Measurements from ENCODE around the gene SERPINB6. TPM values are rescaled to one million over a fixed set of nuclear protein-coding genes. Genes with fewer than 3 reads are reported as not detected.

SERPINB6 gene
- total and polyA plus RNA-seq, 9 of the 15 experiments (the other 6 are each of a cell fraction or from before 2014, with no cell fraction given) = 86.6 to 211 (median 143) TPM

DNA sequence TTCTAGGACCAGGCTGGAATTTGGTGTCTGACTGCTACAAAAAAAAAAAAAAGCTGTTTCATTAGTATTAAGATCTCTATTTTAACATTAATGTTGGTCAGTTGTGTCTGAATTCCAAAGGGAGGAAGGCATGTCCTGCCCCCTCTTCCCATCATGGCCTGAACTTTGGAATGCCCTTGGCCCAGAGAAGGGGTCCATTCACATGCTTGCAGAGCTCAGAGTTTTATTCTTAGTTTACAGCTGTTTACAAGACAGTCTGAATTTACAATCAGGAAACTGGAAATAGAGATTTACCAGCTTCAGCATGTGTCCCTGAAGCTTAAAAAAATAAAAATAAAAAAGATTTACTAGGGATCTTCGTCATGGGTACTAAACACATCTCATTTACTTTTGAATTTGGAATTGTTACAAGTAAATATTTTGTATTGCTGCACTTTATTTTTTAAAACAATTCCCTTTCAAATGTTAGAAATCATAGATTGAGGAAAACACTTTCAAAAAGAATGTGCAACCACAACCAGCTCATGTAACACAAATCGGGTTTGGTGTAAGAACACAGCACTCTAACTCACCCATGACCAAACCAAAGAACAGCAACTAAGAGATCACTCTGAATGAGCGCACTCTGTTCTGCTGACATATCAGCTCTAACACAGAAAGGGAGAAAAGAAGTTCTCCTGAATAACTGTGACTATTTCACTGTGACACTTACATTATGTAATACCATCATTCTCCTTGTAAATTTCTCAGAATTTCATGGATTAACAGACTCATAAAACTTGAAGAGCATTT lies 6.6 kb upstream of the SERPINB6 start (continued):
- TF ChIP-seq FOXM1 (IDR thresholded peaks at IDR 0.05; ENCODE audit: low read depth) (no peak), FOXM1 (CRISPR knock-in tag; IDR thresholded peaks at IDR 0.05; ENCODE audit: low read depth) (no peak), BRD9 (IDR thresholded peaks at IDR 0.05; ENCODE audit: low read depth, partially characterized antibody) (peak; percentile 14)
- TF ChIP-seq, protein P1, sequence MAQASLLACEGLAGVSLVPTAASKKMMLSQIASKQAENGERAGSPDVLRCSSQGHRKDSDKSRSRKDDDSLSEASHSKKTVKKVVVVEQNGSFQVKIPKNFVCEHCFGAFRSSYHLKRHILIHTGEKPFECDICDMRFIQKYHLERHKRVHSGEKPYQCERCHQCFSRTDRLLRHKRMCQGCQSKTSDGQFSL (CRISPR knock-in tag; IDR thresholded peaks at IDR 0.05) = no peak
- TF ChIP-seq, protein P1 (tag; IDR thresholded peaks at IDR 0.05) = no peak

DNA sequence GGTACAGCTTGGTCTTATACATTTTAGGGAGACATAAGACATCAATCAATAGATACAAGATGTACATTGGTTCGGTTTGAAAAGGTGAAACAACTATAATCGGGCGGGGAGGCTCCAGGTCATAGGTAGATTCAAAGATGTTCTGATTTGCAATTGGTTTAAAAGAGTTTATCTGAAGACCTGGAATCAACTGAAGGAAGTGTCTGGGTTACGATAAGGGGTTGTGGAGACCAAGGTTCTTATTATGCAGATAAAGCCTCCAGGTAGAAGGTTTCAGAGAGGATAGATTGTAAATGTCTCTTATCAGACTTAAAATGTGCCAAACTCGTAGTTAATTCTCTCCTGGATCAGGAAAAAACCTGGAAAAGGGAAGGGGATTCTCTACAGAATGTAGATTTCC lies 5.9 kb upstream of the SERPINB6 start:
- H3K9me3 ChIP-seq (replicated peaks; ENCODE audit: control insufficient read depth, insufficient read depth, low read depth, low read length) = no peaks in the 10 kb centered on the region
- H3K27ac ChIP-seq (ENCODE audit: extremely low read depth, low read depth, low read length) = no peak overlapping the region
- intact Hi-C loops (cut with micrococcal nuclease) = no loop called here
- DNase-seq (ENCODE audit: extremely low read depth in 1 of 4, low spot score in 3 of 4) (no peak), FAIRE-seq (no peak), ATAC-seq (no peak)
- in situ Hi-C loops (cut with MboI) = no loop called here
- WGBS (ENCODE audit: insufficient coverage, low coverage, missing lambda C conversion rate) = 16% methylated on average over 5 of the region's 5 CpGs
- H3K4me1 ChIP-seq (replicated peaks in 1 of 2; ENCODE audit: control insufficient read depth in 2 of 2, insufficient read depth in 2 of 2, low read length in 2 of 2) = peaks cover 11 to 65% of the 10 kb centered on the region in 2 experiments
- BruUV-seq (replicated peaks) = no TSS peak
- no peak overlapping the region for H3K4me3 ChIP-seq
- H3K4me2 ChIP-seq (ENCODE audit: insufficient read depth, low read length) = no peak overlapping the region
- no peak overlapping the region for H3K9ac ChIP-seq (ENCODE audit: insufficient read depth in 1 of 2, low read depth in 2 of 2, low read length in 2 of 2)
- ChIA-PET POLR2A (interaction anchor here (0.6 to 2.7 kb wide), 2 partner anchors 11 to 212 kb away, joined by 3 to 22 read pairs; partner anchors contain the start of gene WRNIP1), CTCF (ENCODE audit: low intra/inter-chr PET ratio) (no interaction called here)
- H3K79me2 ChIP-seq (ENCODE audit: control insufficient read depth, insufficient read depth, low read length) = no peaks in the 10 kb centered on the region
- H3K36me3 ChIP-seq (ENCODE audit: control insufficient read depth, insufficient read depth, low read length) = no peaks in the 10 kb centered on the region
- H3K9me1 ChIP-seq (ENCODE audit: control insufficient read depth, insufficient read depth, low read length) = no peaks in the 10 kb centered on the region
- H2AFZ ChIP-seq (ENCODE audit: low read depth, low read length) = peak overlapping the region; percentile 79; the same call in 1 of the 2 replicates
- H3K27me3 ChIP-seq (ENCODE audit: control insufficient read depth in 2 of 2, insufficient read depth in 2 of 2, low read length in 2 of 2) = no peaks in the 10 kb centered on the region
- H4K20me1 ChIP-seq (replicated peaks; ENCODE audit: control insufficient read depth, insufficient read depth, low read length) = no peaks in the 10 kb centered on the region
- TF ChIP-seq ZFP36 (IDR thresholded peaks at IDR 0.05; ENCODE audit: low read depth, low read length, partially characterized antibody) = no peak
- TF ChIP-seq KDM5B (IDR thresholded peaks at IDR 0.05; ENCODE audit: insufficient replicate concordance, low read depth, low read length) = no peak
- TF ChIP-seq ZNF76 (CRISPR knock-in tag; IDR thresholded peaks at IDR 0.05; ENCODE audit: borderline replicate concordance) = no peak
- TF ChIP-seq, protein P2, sequence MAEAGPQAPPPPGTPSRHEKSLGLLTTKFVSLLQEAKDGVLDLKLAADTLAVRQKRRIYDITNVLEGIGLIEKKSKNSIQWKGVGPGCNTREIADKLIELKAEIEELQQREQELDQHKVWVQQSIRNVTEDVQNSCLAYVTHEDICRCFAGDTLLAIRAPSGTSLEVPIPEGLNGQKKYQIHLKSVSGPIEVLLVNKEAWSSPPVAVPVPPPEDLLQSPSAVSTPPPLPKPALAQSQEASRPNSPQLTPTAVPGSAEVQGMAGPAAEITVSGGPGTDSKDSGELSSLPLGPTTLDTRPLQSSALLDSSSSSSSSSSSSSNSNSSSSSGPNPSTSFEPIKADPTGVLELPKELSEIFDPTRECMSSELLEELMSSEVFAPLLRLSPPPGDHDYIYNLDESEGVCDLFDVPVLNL (CRISPR knock-in tag; IDR thresholded peaks at IDR 0.05; ENCODE audit: low read depth) = no peak
- TF ChIP-seq SMC3 (conservative IDR thresholded peaks at IDR 0.05; ENCODE audit: insufficient read depth, low read depth, low read length) = no peak
- TF ChIP-seq ZNF12 (CRISPR knock-in tag; IDR thresholded peaks at IDR 0.05) = no peak
- peak; percentile 38; the same call in 1 of the 2 replicates for TF ChIP-seq TAL1 (IDR thresholded peaks at IDR 0.05)
- no peak for TF ChIP-seq ATF1 (CRISPR knock-in tag; IDR thresholded peaks at IDR 0.05)
- no peak for TF ChIP-seq ATF1 (tag; IDR thresholded peaks at IDR 0.05)
- TF ChIP-seq CTBP1 (IDR thresholded peaks at IDR 0.05; ENCODE audit: borderline replicate concordance) = peak; percentile 12; the same call in 1 of the 2 replicates
- no peak for TF ChIP-seq NFIX (CRISPR knock-in tag; IDR thresholded peaks at IDR 0.05; ENCODE audit: low read depth)
- TF ChIP-seq RCOR1 (IDR thresholded peaks at IDR 0.05; ENCODE audit: borderline replicate concordance in 1 of 2, low read depth in 2 of 2, low read length in 2 of 2) = 0 out of 4 replicates have a peak, but pooled peaks of 1 of the 2 experiments have one; percentile 19
- TF ChIP-seq ZNF224 (CRISPR knock-in tag; IDR thresholded peaks at IDR 0.05) = no peak
- no peak for TF ChIP-seq SP1 (CRISPR knock-in tag; IDR thresholded peaks at IDR 0.05)
- TF ChIP-seq ZNF316 (IDR thresholded peaks at IDR 0.05) = no peak
- TF ChIP-seq ZNF778 (CRISPR knock-in tag; IDR thresholded peaks at IDR 0.05) = no peak
- peak; percentile 49; the same call in 1 of the 2 replicates for TF ChIP-seq FOXM1 (IDR thresholded peaks at IDR 0.05; ENCODE audit: low read depth)
- no peak for TF ChIP-seq FOXM1 (CRISPR knock-in tag; IDR thresholded peaks at IDR 0.05; ENCODE audit: low read depth)

All from K562 (cell line).